NOMO-1 (cell line): Measurements from ENCODE around the gene TPCN2.

Experiments
- DNase-seq, 2 experiments: peaks; one replicate each; lab custom pipeline; 2025; ENCODE audit not compliant: unreplicated experiment in 2 of 2; lab: John Stamatoyannopoulos, UW

TPCN2 gene

DNA sequence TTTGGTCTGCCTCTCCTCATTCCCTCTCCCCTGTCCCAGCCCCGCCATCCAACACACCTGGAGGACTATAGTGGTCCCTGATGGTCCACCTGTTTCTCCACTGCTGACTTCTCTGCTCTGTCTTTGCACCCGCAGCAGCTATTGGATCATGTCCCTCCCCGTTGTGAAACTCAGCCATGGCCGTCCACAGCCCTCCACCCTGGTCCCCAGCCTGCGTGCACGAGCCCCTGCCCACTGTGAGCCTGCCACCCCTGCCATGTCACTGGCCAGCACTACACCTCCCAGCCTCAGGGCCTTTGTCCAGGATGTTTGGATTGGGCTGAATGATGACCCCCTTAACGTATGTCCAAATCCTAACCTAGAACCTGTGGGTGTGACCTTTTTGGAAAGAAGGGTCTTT, 59.3 kb downstream of the TPCN2 start:
- DNase-seq, result no peak

DNA sequence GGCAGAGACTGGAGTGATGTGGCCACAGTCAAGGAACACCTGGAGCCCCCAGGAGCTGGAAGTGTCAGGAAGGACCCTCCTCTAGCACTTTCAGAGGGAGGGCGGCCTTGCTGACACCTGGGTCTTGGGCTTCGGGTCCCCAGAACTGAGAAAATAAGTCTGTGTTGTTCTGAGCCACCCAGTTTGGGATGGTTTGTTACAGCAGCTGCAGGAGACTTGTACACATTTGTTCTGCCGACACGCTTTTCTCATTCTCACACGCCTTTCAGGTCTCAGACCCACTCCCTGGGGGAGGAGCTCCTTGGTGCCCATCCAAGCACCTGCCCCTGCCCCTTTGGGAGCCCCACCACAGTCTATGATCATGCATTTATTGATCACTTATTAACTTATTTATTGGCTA, 59.8 kb downstream of the TPCN2 start:
- no peak for DNase-seq

DNA sequence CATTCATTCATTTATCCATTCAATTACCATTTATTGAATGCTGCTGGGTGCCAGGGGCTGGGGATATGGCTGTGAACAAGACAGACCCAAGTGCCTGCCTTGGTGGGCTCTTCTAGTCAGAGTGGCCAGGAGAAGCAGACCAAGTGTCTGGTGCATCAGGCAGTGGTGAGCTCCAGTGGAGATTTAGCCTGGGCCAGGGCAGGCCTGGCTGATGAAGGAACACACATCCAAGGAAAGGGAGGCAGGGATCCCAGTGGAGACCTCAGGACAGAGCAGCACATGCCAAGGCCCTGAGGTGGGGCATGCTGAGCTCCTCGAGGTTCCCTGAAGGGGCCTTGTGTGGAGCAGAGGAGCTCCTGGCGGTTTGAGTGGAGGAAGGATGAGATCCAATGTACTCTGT, 60.4 kb downstream of the TPCN2 start:
- DNase-seq, result no peak

DNA sequence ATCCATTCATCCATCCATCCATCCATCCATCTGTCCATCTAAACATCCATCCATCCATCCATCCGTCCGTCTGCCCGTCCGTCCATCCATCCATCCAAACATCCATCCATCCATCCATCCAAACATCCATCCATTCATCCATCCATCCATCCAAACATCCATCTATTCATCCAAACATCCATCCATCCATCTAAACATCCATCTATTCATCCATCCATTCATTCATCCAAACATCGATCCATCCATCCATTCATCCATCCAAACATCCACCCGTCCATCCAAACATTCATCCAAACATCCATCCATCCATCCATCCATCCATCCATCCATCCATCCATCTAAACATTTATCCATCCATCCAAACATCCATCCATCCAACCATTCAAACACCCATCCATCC, 61.7 kb downstream of the TPCN2 start:
- no peak for DNase-seq

GRCh38 chr11:69111624-69112542, 63.2 kb downstream of the TPCN2 start:
- DNase-seq, result no peak

- DNase-seq, result no peak
Observed at GRCh38 chr11:69113226-69113625, 64.5 kb downstream of the TPCN2 start.

GRCh38 chr11:69113646-69114340, 65.1 kb downstream of the TPCN2 start:
- DNase-seq, result no peak

DNA sequence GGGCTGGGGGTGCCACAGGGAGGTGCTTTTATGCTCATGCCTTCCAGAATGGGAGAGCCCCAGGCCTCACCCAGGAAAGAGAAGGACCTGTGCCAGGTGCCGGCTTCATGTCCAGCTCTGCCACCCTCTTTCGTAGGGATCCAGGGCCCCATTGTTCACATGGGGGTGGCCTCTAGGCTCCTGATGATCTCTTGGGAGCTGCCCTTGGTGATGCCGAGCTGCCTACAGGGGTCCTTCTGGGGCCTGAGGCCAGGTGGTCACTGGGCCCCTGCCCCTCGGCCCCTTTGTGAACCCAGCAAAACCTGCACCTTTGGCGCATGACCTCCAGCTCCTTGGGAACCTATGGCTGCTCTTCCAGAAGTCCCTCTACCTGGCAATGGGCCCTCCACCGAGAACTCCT, 65.6 kb downstream of the TPCN2 start:
- DNase-seq, result no peak

- DNase-seq, result no peak
Observed at GRCh38 chr11:69114811-69115523, 66.2 kb downstream of the TPCN2 start.

- DNase-seq, result no peak
Observed at GRCh38 chr11:69115586-69116560, 67.1 kb downstream of the TPCN2 start.

DNA sequence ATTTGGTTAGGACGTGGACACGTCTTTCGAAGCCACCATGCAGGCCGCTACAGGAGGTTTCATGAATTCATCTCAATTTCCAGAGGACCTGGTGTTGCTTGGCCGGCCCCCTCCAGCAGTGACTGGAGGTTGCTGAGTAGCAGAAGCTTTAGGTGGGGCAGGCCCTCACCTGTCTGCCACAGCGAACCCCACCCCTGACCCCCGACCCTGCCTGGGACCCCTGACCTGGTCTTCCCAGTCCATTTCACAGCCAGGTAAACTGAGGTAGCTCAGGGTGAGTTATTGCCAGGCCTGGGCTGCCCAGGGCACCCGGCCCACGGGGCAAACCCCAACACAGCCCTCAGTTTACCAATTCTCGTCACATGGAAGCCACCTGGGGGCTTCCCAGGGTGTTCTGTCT, 67.9 kb downstream of the TPCN2 start:
- DNase-seq, result no peak

- no peak for DNase-seq
Observed at GRCh38 chr11:69119190-69119589, 70.5 kb downstream of the TPCN2 start.

DNA sequence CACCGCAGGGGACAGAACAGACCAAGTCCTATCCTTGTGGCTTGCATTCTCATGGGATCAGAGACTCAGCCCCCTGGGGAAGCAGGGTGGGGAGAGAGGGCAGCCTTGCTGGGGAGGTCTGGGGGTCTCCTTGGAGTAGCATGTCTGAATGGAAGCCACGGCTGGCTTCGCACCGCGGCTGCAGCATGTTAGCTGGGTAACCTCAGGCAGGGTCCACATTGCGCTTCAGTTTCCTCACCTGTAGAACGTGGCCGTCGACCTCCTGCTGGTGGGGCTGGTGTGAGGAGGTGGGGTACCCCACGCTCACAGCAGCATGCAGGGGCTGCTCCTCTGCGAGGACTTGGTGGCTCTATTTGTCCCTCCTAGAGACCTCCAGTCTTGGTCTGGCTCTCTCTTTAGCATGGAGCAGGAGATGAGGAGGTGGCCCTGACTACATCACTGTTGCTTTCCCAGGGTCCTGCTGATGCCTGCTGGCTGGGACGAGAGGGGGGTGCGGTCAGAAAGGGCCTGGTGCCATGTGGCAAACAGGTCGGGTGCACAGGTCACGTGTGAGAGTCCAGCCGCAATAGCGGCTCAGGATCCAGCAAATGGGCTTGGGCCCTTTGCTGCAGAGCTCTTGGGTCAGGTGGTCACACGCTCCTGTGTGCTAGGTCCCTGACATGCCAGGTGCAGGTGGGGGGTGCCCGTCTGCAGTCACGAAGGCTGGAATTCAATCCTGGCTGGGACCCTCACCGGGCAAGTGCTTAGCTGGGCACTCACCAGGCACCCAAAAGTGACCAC, 71.6 kb downstream of the TPCN2 start:
- DNase-seq, result no peak

GRCh38 chr11:69121021-69121420, 72.3 kb downstream of the TPCN2 start:
- no peak for DNase-seq

DNA sequence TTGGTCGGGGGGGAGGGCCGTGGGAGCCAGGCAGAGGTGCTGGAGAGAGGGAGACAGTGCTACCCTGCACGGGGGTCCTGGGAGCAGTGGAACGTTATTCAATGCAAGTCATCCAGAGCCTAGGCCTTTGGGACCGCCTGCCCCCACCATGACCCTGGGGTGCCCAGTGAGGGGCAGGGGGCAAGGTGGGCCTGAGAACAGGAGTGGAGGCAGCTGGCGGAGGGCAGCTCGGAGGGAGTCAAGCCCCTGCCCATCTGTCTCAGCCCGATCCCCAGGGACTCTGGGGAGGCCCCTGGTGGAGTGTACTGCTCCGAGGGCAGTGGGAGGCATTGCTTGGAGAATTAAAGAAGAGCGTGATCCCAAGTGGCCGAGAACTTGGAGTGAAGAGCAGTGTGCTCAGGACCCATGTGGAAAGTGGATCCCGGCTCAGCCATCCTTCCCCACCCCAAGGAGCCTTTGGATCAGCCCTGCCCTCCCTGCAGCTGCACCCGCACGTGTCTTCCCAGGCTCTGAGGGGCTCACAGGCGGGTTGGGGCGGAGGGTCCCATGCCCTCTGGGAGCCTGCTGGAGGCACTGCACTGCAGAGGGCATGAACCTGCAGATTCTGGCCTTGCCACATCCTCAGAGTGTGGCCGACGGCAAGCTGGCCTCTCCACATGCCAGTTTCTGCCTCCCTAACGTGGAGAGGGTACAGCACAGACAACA, 73.0 kb downstream of the TPCN2 start:
- no peak for DNase-seq

- no peak for DNase-seq
Observed at GRCh38 chr11:69122326-69122629, 73.5 kb downstream of the TPCN2 start.

DNA sequence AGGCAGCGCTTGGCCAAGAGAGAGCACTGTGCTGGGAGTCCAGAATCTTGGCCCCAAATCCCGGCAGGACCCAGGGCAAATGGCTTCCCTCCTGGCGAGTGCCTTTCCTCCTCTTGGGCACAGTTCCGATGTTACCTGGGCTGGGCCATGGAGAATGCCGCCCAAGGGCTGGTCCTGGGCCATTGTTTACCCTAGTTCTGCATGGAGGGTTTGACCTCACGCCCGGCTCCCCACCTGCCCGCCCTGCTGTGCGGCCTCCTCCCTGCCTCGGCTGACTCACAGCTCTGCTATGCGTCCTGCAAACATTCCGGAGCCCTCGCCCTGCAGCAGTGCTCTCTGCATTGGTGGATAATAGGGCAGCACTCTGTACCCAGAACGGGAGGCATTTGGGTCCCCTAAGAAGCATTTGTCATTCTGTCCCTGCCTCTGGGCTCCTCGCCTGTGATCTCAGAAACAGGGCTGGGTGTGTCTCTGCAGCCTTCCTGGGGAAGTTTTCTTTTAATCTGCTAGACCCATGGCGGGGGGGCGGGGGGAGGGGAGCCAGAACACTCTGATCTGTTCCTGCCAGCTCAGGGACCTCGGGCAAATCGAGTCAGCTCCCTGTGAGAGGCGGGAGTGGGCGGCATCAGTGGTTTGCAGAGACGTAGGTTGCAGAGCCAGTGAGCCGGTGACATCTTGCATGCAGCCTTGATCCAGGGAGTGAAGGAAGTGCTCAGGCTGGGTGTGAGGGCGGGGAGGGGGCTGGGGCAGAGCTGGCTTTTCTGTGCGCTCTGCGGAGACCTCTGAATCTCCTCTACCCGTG, 74.1 kb downstream of the TPCN2 start:
- no peak for DNase-seq
